GM12801 (cell line): ENCODE data around the gene TNFRSF4.

Source experiments
- TF ChIP-seq, protein P1 (sequence below): IDR thresholded peaks from one replicate; pipeline ENCODE4 v1.5.1; 2011; ENCODE audit warnings: control low read depth; ENCODE audit not compliant: insufficient read length; ENCODE audit errors: extremely low read depth

Gene TNFRSF4

DNA sequence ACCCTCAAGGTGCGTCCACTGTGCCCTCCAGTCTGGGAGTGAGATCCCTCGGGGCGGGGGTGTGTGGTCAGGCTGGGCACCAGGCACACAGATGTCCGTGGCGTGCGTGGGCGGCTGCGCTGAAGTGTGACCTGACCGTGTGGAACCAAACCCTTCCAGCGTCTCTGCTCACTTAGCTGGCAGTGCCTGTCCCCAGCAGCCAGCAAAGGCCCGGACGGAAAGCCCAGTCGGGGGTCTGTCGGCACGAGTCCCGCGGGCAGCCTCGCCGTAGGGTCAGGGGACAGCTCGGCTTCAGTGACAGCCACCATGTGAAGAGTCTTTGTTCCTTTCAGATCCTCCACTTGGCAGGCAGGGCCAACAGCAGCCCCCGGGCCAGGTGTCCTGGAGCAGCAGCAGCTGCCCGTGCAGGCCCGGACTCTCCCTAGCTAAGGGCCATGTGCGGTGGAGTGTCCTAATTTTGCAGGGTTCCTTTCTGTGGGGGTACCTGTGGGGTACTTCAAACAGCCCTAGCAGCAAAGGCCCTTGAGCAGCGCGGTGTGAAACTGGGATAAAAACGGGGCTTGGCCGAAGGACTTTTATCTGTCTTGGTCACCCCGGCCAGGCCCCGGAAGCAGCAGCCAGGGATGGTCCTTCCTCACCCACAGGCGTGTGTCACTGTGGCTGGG, 28.7 kb downstream of the TNFRSF4 start:
- TF ChIP-seq, protein P1, sequence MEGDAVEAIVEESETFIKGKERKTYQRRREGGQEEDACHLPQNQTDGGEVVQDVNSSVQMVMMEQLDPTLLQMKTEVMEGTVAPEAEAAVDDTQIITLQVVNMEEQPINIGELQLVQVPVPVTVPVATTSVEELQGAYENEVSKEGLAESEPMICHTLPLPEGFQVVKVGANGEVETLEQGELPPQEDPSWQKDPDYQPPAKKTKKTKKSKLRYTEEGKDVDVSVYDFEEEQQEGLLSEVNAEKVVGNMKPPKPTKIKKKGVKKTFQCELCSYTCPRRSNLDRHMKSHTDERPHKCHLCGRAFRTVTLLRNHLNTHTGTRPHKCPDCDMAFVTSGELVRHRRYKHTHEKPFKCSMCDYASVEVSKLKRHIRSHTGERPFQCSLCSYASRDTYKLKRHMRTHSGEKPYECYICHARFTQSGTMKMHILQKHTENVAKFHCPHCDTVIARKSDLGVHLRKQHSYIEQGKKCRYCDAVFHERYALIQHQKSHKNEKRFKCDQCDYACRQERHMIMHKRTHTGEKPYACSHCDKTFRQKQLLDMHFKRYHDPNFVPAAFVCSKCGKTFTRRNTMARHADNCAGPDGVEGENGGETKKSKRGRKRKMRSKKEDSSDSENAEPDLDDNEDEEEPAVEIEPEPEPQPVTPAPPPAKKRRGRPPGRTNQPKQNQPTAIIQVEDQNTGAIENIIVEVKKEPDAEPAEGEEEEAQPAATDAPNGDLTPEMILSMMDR = no peak

DNA sequence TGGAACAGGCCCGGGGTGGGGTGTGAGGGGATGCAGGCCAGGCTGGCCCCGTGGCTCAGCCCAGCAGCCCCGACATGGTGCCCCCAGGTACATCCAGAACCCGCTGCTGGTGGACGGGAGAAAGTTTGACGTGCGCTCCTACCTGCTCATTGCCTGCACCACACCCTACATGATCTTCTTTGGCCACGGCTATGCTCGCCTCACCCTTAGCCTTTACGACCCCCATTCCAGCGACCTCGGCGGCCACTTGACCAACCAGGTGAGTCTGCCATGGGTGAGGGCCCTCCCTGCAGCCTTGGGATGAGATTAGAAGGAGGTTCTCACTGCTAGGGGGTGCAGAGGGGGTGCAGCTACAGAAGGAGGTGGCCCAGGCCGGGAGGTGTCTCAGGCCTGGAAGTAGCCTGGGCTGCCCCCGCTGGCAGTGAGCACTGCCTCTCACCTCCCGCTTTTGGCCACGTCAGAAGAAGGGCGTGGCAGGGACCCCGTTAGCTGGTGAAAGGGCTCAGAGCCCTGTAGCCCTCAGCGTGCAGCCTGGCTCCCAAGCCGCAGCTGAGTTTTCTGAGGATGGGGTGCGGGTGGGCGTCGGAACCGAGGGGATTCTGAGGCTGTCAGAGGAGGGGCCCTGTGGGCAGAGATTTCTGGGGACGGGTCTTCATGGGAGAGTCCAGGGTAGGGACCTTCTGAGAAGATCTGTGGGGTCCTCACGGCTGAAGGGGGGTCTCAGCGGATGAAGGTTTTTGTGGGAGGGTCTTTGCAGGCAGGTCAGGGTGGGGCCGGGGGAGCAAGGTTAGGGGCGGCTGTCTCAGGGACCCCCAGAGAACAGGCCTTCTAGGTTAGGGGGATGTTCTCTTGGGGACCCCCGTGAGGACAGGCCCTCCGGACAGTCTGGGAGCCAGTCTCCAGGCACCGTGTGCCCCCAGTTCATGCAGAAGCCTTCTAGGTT, 29.8 kb downstream of the TNFRSF4 start:
- TF ChIP-seq, protein P1 = no peak

DNA sequence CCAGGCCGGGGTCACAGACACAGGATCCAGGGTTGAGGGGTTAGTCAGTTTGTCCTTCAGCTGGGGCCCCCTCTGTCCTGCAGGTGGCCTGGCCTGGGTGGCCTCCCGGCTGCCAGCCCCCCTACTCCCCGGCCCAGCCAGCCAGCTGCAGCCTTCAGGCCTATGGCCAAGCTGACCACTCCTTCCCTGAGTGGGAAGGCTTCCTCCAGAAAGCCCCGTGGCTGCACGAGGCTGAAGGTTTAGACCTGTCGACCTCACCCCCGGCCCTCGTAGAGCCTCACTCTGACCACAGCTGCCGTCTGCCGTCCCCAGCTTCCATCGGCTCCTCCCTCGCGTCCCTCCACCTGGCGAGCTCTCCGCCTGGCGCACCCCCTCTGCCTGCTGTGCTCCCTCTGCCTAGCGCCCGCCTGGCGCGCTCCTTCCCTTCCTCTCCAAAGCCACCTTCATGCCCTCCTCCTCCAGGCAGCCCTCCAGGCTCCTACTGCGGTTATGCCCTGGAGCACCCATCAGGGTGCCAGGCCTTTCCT, 30.7 kb downstream of the TNFRSF4 start:
- TF ChIP-seq, protein P1 = no peak

DNA sequence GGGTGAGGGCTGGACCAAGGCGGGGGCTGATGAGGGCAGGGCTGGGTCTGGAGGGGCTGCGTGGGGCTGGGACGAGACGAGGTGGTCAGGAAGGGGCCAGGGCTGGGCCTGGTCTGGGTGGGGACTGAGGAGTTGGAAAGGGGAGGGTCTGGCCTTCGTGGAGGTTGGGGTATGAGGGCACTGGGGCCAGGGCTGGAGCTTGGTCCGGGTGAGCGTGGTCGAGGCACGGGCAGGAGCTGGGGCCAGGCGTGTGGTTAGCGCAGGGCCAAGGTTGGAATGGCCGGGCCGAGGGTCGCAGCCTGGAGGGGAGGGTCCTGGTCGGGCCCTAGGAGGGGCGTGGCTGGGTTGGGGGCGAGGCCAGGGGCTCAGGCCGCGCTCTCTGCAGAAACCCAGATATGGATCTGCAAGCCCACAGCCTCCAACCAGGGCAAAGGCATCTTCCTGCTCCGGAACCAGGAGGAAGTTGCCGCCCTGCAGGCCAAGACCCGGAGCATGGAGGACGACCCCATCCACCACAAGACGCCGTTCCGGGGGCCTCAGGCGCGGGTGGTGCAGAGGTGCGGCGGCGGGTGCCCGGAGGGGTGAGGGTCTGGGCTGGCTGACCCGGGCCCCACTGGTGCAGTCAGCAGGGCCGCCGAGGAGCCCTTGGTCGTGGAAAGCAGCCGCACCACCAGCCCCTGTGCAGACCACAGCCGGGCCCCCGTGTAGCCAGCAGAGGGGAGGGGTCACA, 31.3 kb downstream of the TNFRSF4 start:
- TF ChIP-seq, protein P1 = no peak

DNA sequence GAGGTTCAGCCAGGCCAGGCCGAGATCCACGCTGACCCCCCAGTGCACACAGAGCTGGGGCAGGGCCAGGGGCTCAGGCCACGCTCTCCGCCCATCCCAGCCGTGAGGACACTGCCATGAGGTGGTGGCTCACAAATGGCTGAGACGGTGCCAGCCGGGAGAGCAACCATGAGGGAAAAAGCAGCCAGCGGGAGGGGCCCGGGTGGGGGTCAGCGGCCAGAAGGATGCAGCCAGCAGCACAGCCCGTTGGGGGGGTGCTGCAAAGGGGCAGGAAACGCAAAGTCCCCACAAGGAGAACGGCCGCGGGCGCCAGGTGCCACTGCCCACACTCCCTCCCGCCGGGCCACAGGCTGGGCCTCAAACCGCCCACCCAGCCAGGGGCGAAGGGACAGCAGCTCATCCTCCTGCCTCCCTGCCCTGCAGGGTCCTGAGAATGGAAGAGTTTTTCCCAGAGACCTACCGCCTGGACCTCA, 32.0 kb downstream of the TNFRSF4 start:
- TF ChIP-seq, protein P1 = no peak

DNA sequence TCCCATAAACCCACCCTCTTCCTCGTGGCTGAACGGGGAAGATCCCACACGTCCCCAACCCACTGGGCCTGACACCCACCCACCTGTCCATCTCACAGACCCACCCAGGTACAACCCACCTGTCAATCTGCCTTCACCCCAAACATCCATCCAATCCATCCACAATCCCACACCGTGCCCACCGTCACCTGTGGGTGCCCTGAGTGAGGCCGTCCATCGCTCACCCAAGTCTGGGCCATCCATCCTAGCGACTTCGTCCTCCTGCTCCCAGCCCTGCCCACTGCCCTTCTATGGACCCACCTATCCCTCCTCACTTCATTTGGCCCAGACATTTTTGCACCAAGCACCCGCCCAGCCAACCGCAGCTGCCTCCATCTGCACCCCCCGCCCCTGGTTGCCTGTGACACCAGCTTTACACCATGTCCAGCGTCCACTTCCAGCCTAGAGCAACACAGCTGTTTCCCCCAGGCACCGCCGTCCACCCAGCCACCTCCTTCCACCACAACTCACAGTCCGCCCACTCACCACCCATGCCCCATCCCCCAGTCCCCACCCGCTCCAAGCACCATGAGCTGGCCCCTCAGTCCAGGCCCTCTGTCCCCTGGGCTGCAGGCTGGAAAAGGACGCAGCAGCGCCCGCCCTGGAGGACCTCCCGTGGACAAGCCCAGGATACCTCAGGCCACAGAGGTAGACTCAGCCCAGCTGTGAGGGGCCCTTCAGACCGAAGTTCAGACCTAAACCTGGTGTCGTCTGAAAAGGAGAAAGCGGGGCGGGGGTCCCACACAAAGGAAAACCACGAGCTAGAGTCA, 32.6 kb downstream of the TNFRSF4 start:
- TF ChIP-seq, protein P1 = no peak
